GM18870 (cell line): Measurements from ENCODE around the gene MPZL3.

Experiments used
- ATAC-seq: cut with Tn5 transposase; IDR thresholded peaks from one replicate; pipeline ENCODE4 v1.9.1; 2021; ENCODE audit warnings: moderate library complexity; ENCODE audit not compliant: unreplicated experiment

The MPZL3 gene

GRCh38 chr11:118251858-118252652 is at the start of gene MPZL3:
Gene MPZL3, minus strand, starts transcription at chr11:118252365. Its CDS starts 71 bp downstream, at chr11:118252294.
- peak; percentile 68 for ATAC-seq

GRCh38 chr11:118301600-118302195 is 49.5 kb upstream of the MPZL3 start:
- no peak for ATAC-seq

- no peak for ATAC-seq
Observed at GRCh38 chr11:118295815-118296454, 43.8 kb upstream of the MPZL3 start.

GRCh38 chr11:118295199-118295598 is 43.0 kb upstream of the MPZL3 start:
- no peak for ATAC-seq

GRCh38 chr11:118294053-118294452 is 41.9 kb upstream of the MPZL3 start:
- ATAC-seq = no peak

- ATAC-seq = no peak
Observed at GRCh38 chr11:118291477-118292135, 39.4 kb upstream of the MPZL3 start.

GRCh38 chr11:118290923-118291322 is 38.8 kb upstream of the MPZL3 start:
- no peak for ATAC-seq

GRCh38 chr11:118289401-118289800 is 37.2 kb upstream of the MPZL3 start:
- ATAC-seq = no peak

GRCh38 chr11:118287006-118287405 is 34.8 kb upstream of the MPZL3 start:
- ATAC-seq = no peak

GRCh38 chr11:118286545-118286944 is 34.4 kb upstream of the MPZL3 start:
- no peak for ATAC-seq

- ATAC-seq = no peak
Observed at GRCh38 chr11:118283756-118284350, 31.7 kb upstream of the MPZL3 start.

GRCh38 chr11:118283037-118283636 is 31.0 kb upstream of the MPZL3 start:
- no peak for ATAC-seq

GRCh38 chr11:118282606-118283005 is 30.4 kb upstream of the MPZL3 start:
- no peak for ATAC-seq

GRCh38 chr11:118281284-118281683 is 29.1 kb upstream of the MPZL3 start:
- no peak for ATAC-seq

- no peak for ATAC-seq
Observed at GRCh38 chr11:118277312-118277711, 25.1 kb upstream of the MPZL3 start.

GRCh38 chr11:118276422-118276821 is 24.3 kb upstream of the MPZL3 start:
- ATAC-seq = no peak

GRCh38 chr11:118275176-118275575 is 23.0 kb upstream of the MPZL3 start:
- no peak for ATAC-seq

- no peak for ATAC-seq
Observed at GRCh38 chr11:118274186-118274585, 22.0 kb upstream of the MPZL3 start.

GRCh38 chr11:118272001-118272400 is 19.8 kb upstream of the MPZL3 start:
- no peak for ATAC-seq

- ATAC-seq = no peak
Observed at GRCh38 chr11:118267486-118267885, 15.3 kb upstream of the MPZL3 start.

GRCh38 chr11:118265954-118266353 is 13.8 kb upstream of the MPZL3 start:
- no peak for ATAC-seq
